ENCODE measurements around the gene CD36. TPM values are rescaled to one million over a fixed set of nuclear protein-coding genes. Genes with fewer than 3 reads are reported as not detected.

Gene CD36
- total RNA-seq, 1 donor from 2014 or later, result 1.7 TPM

GRCh38 chr7:80639011-80639410 lies 569 bp downstream of the CD36 start:
- Mint-ChIP-seq H3K36me3 (ENCODE audit: low read depth, unreplicated experiment) (no peaks in the 10 kb centered on the region), H3K4me1 (ENCODE audit: low read depth, unreplicated experiment) (peaks cover 19% of the 10 kb centered on the region), H3K4me3 (ENCODE audit: unreplicated experiment) (no peak overlapping the region), H3K9me3 (ENCODE audit: unreplicated experiment) (no peaks in the 10 kb centered on the region), H3K27me3 (ENCODE audit: low read depth, unreplicated experiment) (no peaks in the 10 kb centered on the region), H3K27ac (ENCODE audit: unreplicated experiment) (no peak overlapping the region)
- H3K4me2 ChIP-seq (ENCODE audit: low read length), result no peak overlapping the region
- no peaks in the 10 kb centered on the region for H3K9me3 ChIP-seq (ENCODE audit: insufficient read depth, low read depth, low read length)
- no peak overlapping the region for H2AFZ ChIP-seq (ENCODE audit: low read depth, low read length)
- FAIRE-seq (no peak), DNase-seq (ENCODE audit: low read depth) (no peak)
- TF ChIP-seq EZH2 (IDR thresholded peaks at IDR 0.05; ENCODE audit: insufficient read depth, low read length) (no peak), CTCF (IDR thresholded peaks at IDR 0.05; ENCODE audit: insufficient read depth, low read depth, low read length) (no peak)
- no peak overlapping the region for H3K4me3 ChIP-seq (ENCODE audit: insufficient read depth, low read depth, low read length)
- H3K79me2 ChIP-seq (ENCODE audit: insufficient read depth, low read length), result no peaks in the 10 kb centered on the region
- H3K36me3 ChIP-seq (ENCODE audit: insufficient read depth, low read length), result no peaks in the 10 kb centered on the region
- no peak overlapping the region for H3K9ac ChIP-seq (ENCODE audit: low read length)
- H3K27ac ChIP-seq (ENCODE audit: low read depth, low read length), result no peak overlapping the region
- H3K27me3 ChIP-seq (ENCODE audit: insufficient read depth, low read length), result no peaks in the 10 kb centered on the region
- no peaks in the 10 kb centered on the region for H4K20me1 ChIP-seq (ENCODE audit: insufficient read depth, low read length)
- no peaks in the 10 kb centered on the region for H3K4me1 ChIP-seq (ENCODE audit: insufficient read depth, low read length)

- DNase-seq (ENCODE audit: low read depth), result peak; percentile 73
These were observed 2.4 kb downstream of the CD36 start for GRCh38 chr7:80640846-80641245.

More at GRCh38 chr7:80640846-80641245, 2.4 kb downstream of the CD36 start:
- Histone ChIP-seq H3K4me1 (ENCODE audit: insufficient read depth, low read length) (no peaks in the 10 kb centered on the region), H3K9ac (ENCODE audit: low read length) (no peak overlapping the region), H3K9me3 (ENCODE audit: insufficient read depth, low read depth, low read length) (no peaks in the 10 kb centered on the region), H3K4me3 (ENCODE audit: insufficient read depth, low read depth, low read length) (no peak overlapping the region), H3K4me2 (ENCODE audit: low read length) (no peak overlapping the region), H4K20me1 (ENCODE audit: insufficient read depth, low read length) (no peaks in the 10 kb centered on the region), H3K27me3 (ENCODE audit: insufficient read depth, low read length) (no peaks in the 10 kb centered on the region), H2AFZ (ENCODE audit: low read depth, low read length) (no peak overlapping the region), H3K79me2 (ENCODE audit: insufficient read depth, low read length) (no peaks in the 10 kb centered on the region), H3K27ac (ENCODE audit: low read depth, low read length) (no peak overlapping the region), H3K36me3 (ENCODE audit: insufficient read depth, low read length) (no peaks in the 10 kb centered on the region)
- Mint-ChIP-seq H3K4me3 (ENCODE audit: unreplicated experiment) (no peak overlapping the region), H3K27me3 (ENCODE audit: low read depth, unreplicated experiment) (no peaks in the 10 kb centered on the region), H3K4me1 (ENCODE audit: low read depth, unreplicated experiment) (peaks cover 16% of the 10 kb centered on the region), H3K27ac (ENCODE audit: unreplicated experiment) (peak overlapping the region; percentile 27), H3K9me3 (ENCODE audit: unreplicated experiment) (no peaks in the 10 kb centered on the region), H3K36me3 (ENCODE audit: low read depth, unreplicated experiment) (no peaks in the 10 kb centered on the region)
- FAIRE-seq, result peak; percentile 82
- no peak for TF ChIP-seq EZH2 (IDR thresholded peaks at IDR 0.05; ENCODE audit: insufficient read depth, low read length)
- TF ChIP-seq CTCF (IDR thresholded peaks at IDR 0.05; ENCODE audit: insufficient read depth, low read depth, low read length), result no peak

All from astrocyte (in vitro differentiated cells and primary cell).